ENCODE results near the gene MAPT. TPM values are rescaled to one million over a fixed set of nuclear protein-coding genes. Genes with fewer than 3 reads are reported as not detected.

MAPT gene
- total and polyA plus RNA-seq, 4 donors: 0.27 to 3.8 (median 1.8) TPM

DNA sequence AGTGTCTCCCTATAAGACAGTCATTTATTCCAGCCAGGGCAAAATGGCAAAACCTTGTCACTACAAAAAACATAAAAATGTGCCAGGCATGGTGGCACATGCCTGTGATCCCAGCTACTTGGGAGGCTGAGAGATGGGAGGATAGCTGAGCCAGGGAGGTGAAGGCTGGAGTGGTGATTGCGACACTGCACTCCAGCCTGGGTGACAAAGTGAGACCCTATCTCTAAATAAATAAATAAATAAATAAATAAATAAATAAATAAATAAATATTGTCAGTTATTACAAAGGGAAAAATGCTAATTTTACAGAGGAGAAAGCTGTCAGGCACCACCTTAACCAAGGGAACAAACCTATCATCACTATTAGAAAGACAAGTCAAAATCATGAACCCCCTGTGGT lies 180.2 kb downstream of the MAPT start:
- Histone ChIP-seq H3K9me3 (ENCODE audit: control insufficient read depth in 4 of 4, insufficient read depth in 3 of 4, low read length in 3 of 4) (no peaks in the 10 kb centered on the region), H3K4me1 (ENCODE audit: control insufficient read depth in 5 of 5, insufficient read depth in 5 of 5, low read length in 5 of 5) (peaks cover 0 to 18% (median 0%) of the 10 kb centered on the region in 5 donors), H3K4me3 (no peak overlapping the region), H3K27me3 (ENCODE audit: control insufficient read depth in 3 of 3, insufficient read depth in 3 of 3, low read length in 2 of 3) (no peaks in the 10 kb centered on the region), H3K36me3 (ENCODE audit: control insufficient read depth in 4 of 4, insufficient read depth in 4 of 4, low read length in 4 of 4) (peaks cover 0 to 14% (median 3%) of the 10 kb centered on the region in 4 donors), H3K27ac (ENCODE audit: low read depth in 1 of 2, low read length in 1 of 2) (no peak overlapping the region), H3K9ac (ENCODE audit: insufficient read depth in 1 of 2, low read length in 2 of 2) (no peak overlapping the region)
- no peak for DNase-seq
- WGBS, 2 donors: 100% methylated on average over 1 of the region's 1 CpG
- ATAC-seq (ENCODE audit: insufficient read depth, low FRiP score): no peak
- TF ChIP-seq, protein P1, sequence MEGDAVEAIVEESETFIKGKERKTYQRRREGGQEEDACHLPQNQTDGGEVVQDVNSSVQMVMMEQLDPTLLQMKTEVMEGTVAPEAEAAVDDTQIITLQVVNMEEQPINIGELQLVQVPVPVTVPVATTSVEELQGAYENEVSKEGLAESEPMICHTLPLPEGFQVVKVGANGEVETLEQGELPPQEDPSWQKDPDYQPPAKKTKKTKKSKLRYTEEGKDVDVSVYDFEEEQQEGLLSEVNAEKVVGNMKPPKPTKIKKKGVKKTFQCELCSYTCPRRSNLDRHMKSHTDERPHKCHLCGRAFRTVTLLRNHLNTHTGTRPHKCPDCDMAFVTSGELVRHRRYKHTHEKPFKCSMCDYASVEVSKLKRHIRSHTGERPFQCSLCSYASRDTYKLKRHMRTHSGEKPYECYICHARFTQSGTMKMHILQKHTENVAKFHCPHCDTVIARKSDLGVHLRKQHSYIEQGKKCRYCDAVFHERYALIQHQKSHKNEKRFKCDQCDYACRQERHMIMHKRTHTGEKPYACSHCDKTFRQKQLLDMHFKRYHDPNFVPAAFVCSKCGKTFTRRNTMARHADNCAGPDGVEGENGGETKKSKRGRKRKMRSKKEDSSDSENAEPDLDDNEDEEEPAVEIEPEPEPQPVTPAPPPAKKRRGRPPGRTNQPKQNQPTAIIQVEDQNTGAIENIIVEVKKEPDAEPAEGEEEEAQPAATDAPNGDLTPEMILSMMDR (IDR thresholded peaks at IDR 0.05; ENCODE audit: control extremely low read depth, extremely low read depth): no peak

Small RNA genes lying within 50 kb of the gene (small RNA-seq; reads per million reads assigned to genes)
- gene RF00017 (ENCODE audit: low replicate concordance): not detected

Other genes with a start within 250 kb of the MAPT start
- not detected for gene CRHR1, start 110.2 kb upstream of the MAPT start, total RNA-seq
- gene CRHR1, start 110.2 kb upstream of the MAPT start, polyA plus RNA-seq: not detected
- not detected for gene SPPL2C, start 49.7 kb upstream of the MAPT start, total RNA-seq
- gene SPPL2C, start 49.7 kb upstream of the MAPT start, polyA plus RNA-seq: not detected
- gene STH, start 104.7 kb downstream of the MAPT start, total RNA-seq: not detected
- gene STH, start 104.7 kb downstream of the MAPT start, polyA plus RNA-seq: not detected

Measured in lung (tissue), 13 donors.